Epithelial cell of esophagus (primary cell): ENCODE measurements around the gene FOXP4.
A peak's percentile ranks its signal among the peaks of the same experiment; 100 is the strongest.

ENCODE experiments used
- DNase-seq: peaks from one replicate; pipeline ENCODE4 v3.0.0; 2010; ENCODE audit warnings: low read depth
- H3K4me3 ChIP-seq: 2 replicates; pipeline ENCODE4 v1.5.1; 2011; ENCODE audit warnings: mild to moderate bottlenecking, low read length, control low read depth
- TF ChIP-seq, protein P1 (sequence below): IDR thresholded peaks from 2 replicates; pipeline ENCODE4 v1.5.1; 2011; ENCODE audit warnings: low read depth, mild to moderate bottlenecking, low read length, control low read depth, inconsistent platforms; ENCODE audit not compliant: insufficient read depth; ENCODE audit errors: missing control alignments

FOXP4 gene

DNA sequence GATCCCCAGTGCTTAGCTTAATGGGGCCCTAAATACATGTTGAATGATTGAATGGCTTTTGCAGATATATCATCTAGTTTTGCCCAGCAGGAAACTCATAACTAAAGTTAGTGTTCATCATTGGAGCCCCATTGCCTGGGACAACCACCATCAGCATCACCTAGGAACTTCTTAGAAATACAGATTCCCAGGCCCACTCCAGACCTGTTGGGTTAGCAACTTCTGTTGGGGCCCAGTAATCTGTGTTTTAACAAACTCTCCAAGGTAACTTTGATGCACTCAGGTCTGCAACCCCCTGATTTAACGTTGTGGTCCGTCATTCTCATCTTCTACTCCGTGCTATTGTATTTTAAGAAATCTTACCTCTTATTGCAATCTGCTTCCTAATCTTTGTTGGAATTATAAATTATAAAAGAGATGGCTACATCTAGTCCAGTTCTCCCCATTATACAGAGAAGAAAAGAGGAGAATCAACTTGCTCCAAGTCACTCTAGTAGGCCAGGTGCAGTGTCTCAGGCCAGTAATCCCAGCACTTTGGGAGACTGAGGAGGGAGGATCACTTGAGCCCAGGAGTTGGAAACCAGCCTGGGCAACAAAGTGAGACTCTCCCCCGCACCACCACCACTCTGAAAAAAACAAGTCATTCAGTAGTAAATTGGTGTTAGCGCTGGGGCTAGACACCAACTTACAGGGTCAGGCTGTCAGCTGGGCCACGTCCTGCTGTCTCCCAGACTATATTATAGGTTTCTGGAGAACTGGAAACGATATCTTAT, 13.7 kb downstream of the FOXP4 start:
- no peak for DNase-seq
- TF ChIP-seq, protein P1, sequence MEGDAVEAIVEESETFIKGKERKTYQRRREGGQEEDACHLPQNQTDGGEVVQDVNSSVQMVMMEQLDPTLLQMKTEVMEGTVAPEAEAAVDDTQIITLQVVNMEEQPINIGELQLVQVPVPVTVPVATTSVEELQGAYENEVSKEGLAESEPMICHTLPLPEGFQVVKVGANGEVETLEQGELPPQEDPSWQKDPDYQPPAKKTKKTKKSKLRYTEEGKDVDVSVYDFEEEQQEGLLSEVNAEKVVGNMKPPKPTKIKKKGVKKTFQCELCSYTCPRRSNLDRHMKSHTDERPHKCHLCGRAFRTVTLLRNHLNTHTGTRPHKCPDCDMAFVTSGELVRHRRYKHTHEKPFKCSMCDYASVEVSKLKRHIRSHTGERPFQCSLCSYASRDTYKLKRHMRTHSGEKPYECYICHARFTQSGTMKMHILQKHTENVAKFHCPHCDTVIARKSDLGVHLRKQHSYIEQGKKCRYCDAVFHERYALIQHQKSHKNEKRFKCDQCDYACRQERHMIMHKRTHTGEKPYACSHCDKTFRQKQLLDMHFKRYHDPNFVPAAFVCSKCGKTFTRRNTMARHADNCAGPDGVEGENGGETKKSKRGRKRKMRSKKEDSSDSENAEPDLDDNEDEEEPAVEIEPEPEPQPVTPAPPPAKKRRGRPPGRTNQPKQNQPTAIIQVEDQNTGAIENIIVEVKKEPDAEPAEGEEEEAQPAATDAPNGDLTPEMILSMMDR: no peak
- no peak overlapping the region for H3K4me3 ChIP-seq

DNA sequence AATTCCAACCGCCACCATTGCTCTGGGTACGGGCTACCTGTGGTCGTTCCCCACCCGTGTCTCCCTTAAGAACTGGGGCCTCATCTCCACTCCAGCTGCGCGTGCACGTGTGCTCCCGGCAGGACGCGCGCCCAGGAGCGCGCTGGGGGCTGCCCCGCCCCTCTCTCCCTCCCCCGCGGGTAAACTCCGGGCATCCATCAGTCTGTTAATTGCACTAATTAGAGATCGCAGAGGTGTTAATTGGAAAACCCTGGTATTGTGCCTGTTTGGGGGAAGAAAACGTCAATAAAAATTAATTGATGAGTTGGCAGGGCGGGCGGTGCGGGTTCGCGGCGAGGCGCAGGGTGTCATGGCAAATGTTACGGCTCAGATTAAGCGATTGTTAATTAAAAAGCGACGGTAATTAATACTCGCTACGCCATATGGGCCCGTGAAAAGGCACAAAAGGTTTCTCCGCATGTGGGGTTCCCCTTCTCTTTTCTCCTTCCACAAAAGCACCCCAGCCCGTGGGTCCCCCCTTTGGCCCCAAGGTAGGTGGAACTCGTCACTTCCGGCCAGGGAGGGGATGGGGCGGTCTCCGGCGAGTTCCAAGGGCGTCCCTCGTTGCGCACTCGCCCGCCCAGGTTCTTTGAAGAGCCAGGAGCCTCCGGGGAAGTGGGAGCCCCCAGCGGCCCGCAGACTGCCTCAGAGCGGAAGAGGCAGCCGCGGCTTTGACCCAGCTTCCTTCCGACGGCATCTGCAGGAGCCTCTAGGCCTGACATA, 14.4 kb downstream of the FOXP4 start:
- TF ChIP-seq, protein P1: no peak
- H3K4me3 ChIP-seq: peak overlapping the region; percentile 14
- no peak for DNase-seq

DNA sequence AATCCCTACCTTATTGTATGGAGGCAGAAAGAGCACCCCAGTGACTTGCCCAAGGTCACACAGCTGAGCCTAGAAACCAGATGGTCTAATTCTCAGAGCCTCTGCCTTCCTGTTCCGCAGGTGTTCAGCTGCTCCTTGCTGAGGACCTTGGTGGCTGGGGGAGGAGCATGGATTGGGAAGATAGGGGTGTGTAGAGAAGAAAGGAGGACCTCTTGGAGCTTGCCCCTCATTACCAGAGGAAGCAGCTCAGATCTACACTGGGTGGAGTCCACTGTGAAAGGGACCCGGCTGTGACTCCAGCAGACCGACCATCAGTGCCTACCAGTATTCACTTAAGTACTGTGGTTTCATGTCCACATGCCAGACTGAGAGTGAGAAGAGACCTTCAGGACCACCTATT, 15.2 kb downstream of the FOXP4 start:
- TF ChIP-seq, protein P1: no peak
- H3K4me3 ChIP-seq: no peak overlapping the region
- no peak for DNase-seq

DNA sequence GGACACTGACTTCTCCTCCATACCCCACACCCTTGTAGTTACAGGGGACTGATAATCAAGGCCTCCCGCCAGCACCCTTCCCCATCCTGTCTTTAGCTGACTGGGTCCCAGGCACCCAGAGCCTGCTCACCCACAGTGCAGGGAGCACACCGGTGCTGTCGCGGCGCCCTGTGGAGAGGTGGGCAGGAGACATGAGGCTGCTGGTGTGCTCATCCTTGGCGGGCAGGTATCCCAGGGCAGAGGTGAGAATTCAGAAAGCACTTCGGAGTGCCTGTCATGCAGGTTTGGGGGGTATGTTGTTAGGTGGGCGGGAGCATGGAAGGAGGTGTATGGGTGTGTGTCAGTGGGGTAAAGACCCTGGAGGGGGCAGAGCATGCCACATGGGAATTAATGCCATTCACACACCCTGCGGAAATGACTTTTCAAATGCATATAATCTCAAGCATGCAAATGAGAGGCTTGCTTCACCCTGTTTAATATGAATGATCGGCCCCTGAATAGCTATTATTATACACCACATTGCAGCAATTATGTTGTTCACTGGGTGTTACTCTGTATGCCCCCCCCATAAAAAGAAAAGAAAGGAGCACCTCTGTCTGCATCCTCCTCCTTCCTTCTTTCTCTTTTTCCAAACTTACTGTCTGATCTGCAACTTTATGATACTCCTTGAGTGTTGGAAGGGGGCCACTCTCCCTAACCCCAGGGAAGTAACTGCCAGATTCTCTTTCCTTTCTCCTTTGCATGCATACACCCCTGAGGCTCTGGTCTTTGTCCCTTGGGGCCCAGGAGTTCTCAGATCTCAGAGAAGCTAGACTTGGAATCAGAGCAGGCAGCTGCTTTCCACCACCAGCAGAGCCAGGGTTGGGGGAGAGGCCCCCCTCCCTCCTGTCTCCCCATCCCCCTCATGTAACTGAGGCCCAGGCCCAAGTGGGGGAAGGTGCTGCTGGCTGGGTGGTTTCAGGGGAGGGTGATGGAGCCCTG, 16.0 kb downstream of the FOXP4 start:
- DNase-seq: no peak
- H3K4me3 ChIP-seq: no peak overlapping the region
- TF ChIP-seq, protein P1: no peak

DNA sequence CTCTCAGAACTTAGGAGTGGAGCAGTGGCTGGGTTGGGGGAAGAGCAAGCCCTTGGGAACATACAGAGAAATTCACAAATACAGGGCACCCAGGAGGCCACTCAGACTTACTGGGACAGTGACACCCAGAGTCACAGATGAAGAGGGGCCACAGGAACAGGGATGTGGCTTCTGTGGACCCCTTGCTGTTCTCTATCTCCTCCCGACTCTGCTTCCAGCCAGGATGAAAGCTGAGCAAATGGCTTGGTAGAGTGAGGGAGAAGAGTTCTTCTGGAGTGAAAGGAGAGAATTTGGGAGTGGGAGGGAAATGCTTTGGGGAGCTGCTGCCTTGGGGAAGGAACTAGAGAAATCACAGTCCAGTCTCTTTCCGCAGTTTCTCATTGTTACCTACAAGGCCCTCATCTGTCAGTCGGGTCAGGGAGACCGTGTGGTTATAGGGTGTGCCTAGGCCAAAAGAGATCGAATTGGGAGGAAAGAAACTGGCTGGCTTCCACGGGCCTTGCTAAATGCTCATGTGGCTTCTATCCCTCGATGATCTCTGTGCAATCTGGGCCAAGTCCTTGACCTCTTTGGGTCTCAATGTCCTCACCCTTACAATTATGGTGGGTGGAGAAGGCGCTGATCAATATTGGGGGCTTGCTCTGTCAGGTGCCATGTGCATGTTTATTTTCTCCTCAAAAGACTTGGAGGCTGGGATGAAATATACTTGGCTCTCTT, 17.0 kb downstream of the FOXP4 start:
- TF ChIP-seq, protein P1: no peak
- DNase-seq: no peak
- no peak overlapping the region for H3K4me3 ChIP-seq
